ACHN (cell line): ENCODE data around the gene RNPC3.

Experiments used
- DNase-seq: peaks from one replicate; pipeline ENCODE4 v3.0.0-alpha.2; 2015
- in situ Hi-C: cut with HindIII; loops from 2 replicates; pipeline ENCODE4 v1.10.0; 2017; ENCODE audit warnings: low sequenced_read_pairs, low pct_ligation_motif_present, low pct_unique_long_range_greater_than_20kb

Gene RNPC3

GRCh38 chr1:103525607-103526507 lies at the start of gene RNPC3:
Gene RNPC3, plus strand, starts transcription at chr1:103525699. Its CDS starts 372 bp downstream, at chr1:103526071.
- in situ Hi-C loops: no loop called here
- DNase-seq: peak; percentile 89

- no peak for DNase-seq
- in situ Hi-C loops: no loop called here
Observed at GRCh38 chr1:103477101-103477500, 48.4 kb upstream of the RNPC3 start.

GRCh38 chr1:103489935-103490334 lies 35.6 kb upstream of the RNPC3 start:
- in situ Hi-C loops: no loop called here
- DNase-seq: peak; percentile 55

GRCh38 chr1:103492003-103492625 lies 33.4 kb upstream of the RNPC3 start:
- in situ Hi-C loops: no loop called here

GRCh38 chr1:103496014-103496635 lies 29.4 kb upstream of the RNPC3 start:
- no peak for DNase-seq
- in situ Hi-C loops: no loop called here

More at GRCh38 chr1:103492003-103492625, 33.4 kb upstream of the RNPC3 start:
- no peak for DNase-seq

GRCh38 chr1:103497404-103497803 lies 28.1 kb upstream of the RNPC3 start:
- no peak for DNase-seq
- in situ Hi-C loops: no loop called here

GRCh38 chr1:103509250-103509649 lies 16.2 kb upstream of the RNPC3 start:
- no peak for DNase-seq
- in situ Hi-C loops: no loop called here

- DNase-seq: no peak
- in situ Hi-C loops: no loop called here
Observed at GRCh38 chr1:103513711-103514110, 11.8 kb upstream of the RNPC3 start.

GRCh38 chr1:103514920-103515503 lies 10.5 kb upstream of the RNPC3 start:
- in situ Hi-C loops: no loop called here
- DNase-seq: peak; percentile 54

- no peak for DNase-seq
- in situ Hi-C loops: no loop called here
Observed at GRCh38 chr1:103516283-103516682, 9.2 kb upstream of the RNPC3 start.

- no peak for DNase-seq
- in situ Hi-C loops: no loop called here
Observed at GRCh38 chr1:103516693-103517092, 8.8 kb upstream of the RNPC3 start.

GRCh38 chr1:103517380-103518047 lies 8.0 kb upstream of the RNPC3 start:
- no peak for DNase-seq
- in situ Hi-C loops: no loop called here

- in situ Hi-C loops: no loop called here
- no peak for DNase-seq
Observed at GRCh38 chr1:103520822-103521221, 4.7 kb upstream of the RNPC3 start.

- in situ Hi-C loops: no loop called here
Observed at GRCh38 chr1:103523346-103523745, 2.2 kb upstream of the RNPC3 start.

GRCh38 chr1:103525114-103525606 lies 339 bp upstream of the RNPC3 start:
- in situ Hi-C loops: no loop called here
- DNase-seq: peak; percentile 47

More at GRCh38 chr1:103523346-103523745, 2.2 kb upstream of the RNPC3 start:
- no peak for DNase-seq

GRCh38 chr1:103527331-103527730 lies 1.8 kb downstream of the RNPC3 start:
- no peak for DNase-seq

GRCh38 chr1:103529746-103530145 lies 4.2 kb downstream of the RNPC3 start:
- in situ Hi-C loops: no loop called here

More at GRCh38 chr1:103527331-103527730, 1.8 kb downstream of the RNPC3 start:
- in situ Hi-C loops: no loop called here

GRCh38 chr1:103538226-103538625 lies 12.7 kb downstream of the RNPC3 start:
- in situ Hi-C loops: no loop called here
- DNase-seq: no peak

More at GRCh38 chr1:103529746-103530145, 4.2 kb downstream of the RNPC3 start:
- DNase-seq: peak; percentile 51
